Esophagus squamous epithelium (tissue), 5 donors: ENCODE measurements around the gene COPG1. TPM values are rescaled to one million over a fixed set of nuclear protein-coding genes. Genes with fewer than 3 reads are reported as not detected.
A peak's percentile ranks its signal among the peaks of the same experiment; 100 is the strongest.
"Not testable (repeated sequence)": the region's sequence is repeated elsewhere in the genome, so short reads cannot be mapped to it uniquely, and the experiment has no call there.

Experiments used
- DNase-seq: peaks from one replicate; lab custom pipeline; 2025; lab: John Stamatoyannopoulos, UW
- H3K27ac ChIP-seq, 4 donors: fragments of 200-600 bp; sonication (generic); one replicate each; pipeline ENCODE4 v1.5.1; 2016 to 2019; ENCODE audit warnings: mild to moderate bottlenecking in 1 of 4
- H3K27me3 ChIP-seq, 4 donors: fragments of 200-600 bp; sonication (generic); 1 replicate in 3 of 4; 2 replicates in 1 of 4; pipeline versions ENCODE4 v1.5.1 to v1.6.0; 2017 to 2021; ENCODE audit warnings: antibody characterized with exemption in 1 of 4
- H3K36me3 ChIP-seq, 3 donors: fragments of 200-600 bp; sonication (generic); one replicate each; pipeline ENCODE4 v1.5.1; 2016 to 2019
- H3K4me1 ChIP-seq, 3 donors: fragments of 200-600 bp; sonication (generic); one replicate each; pipeline ENCODE4 v1.5.1; 2017 to 2019
- H3K4me3 ChIP-seq, 4 donors: fragments of 200-600 bp; sonication (generic); 1 replicate in 3 of 4; 2 replicates in 1 of 4; pipeline ENCODE4 v1.5.1; 2016 to 2019; ENCODE audit warnings: mild to moderate bottlenecking in 2 of 4, moderate library complexity in 1 of 4
- H3K9me3 ChIP-seq, 3 donors: fragments of 200-600 bp; sonication (generic); one replicate each; pipeline ENCODE4 v1.5.1; 2016 to 2019
- CTCF ChIP-seq, 6 experiments: fragments of 450-650 bp in 4 of 6; fragments of 200-600 bp in 2 of 6; sonication (generic) in 2 of 6; IDR thresholded peaks; one replicate each; pipeline ENCODE4 v1.5.1; 2016 to 2019; ENCODE audit warnings: antibody characterized with exemption in 6 of 6, mild to moderate bottlenecking in 4 of 6, moderate library complexity in 4 of 6
- POLR2A ChIP-seq, 4 donors: fragments of 450-650 bp; IDR thresholded peaks; one replicate each; pipeline ENCODE4 v1.6.1; 2017; ENCODE audit warnings: antibody characterized with exemption in 4 of 4, mild to moderate bottlenecking in 4 of 4, moderate library complexity in 3 of 4
- WGBS, 2 donors: methylation state at CpG; one replicate each; pipeline ENCODE4 v1.1.5; 2018; 5-methylcytosine and 5-hydroxymethylcytosine counted together
- intact Hi-C: fragments of 100-400 bp; cut with DNase I; formaldehyde crosslinking; loops from one replicate; pipeline ENCODE4 v1.15.0; 2022
- total RNA-seq, 4 donors: library from RNA; depleted of rRNA; stranded (reverse); fragments of >200 nt; gene quantifications; one replicate each; pipeline ENCODE4 v1.1.0, GENCODE V29; 2016
- donor health status: DM: yes; HTN: yes; CAD: no.

COPG1 gene
- total RNA-seq, 4 donors from 2014 or later, result 68.3 to 121 (median 104) TPM

- H3K27ac ChIP-seq, result peak overlapping the region; percentile 39 to 83 (median 62)
- no peak overlapping the region for H3K4me3 ChIP-seq
- H3K27me3 ChIP-seq, result no peaks in the 10 kb centered on the region
- H3K4me1 ChIP-seq, result peaks cover 16 to 34% (median 17%) of the 10 kb centered on the region in 3 donors
- WGBS, 2 donors, result 6 to 23% methylated on average over 2 of the region's 3 CpGs
- H3K36me3 ChIP-seq, result no peaks in the 10 kb centered on the region
- DNase-seq, result no peak
- no peaks in the 10 kb centered on the region for H3K9me3 ChIP-seq
- intact Hi-C loops, result loop anchor here (10.0 kb wide), 1 partner anchor 266 kb away; no protein-coding TSS in a partner anchor
- TF ChIP-seq POLR2A (IDR thresholded peaks at IDR 0.05) (no peak), CTCF (IDR thresholded peaks at IDR 0.05) (no peak)
Measured at GRCh38 chr3:129240436-129240835, 9.0 kb upstream of the COPG1 start.

GRCh38 chr3:129245141-129245540 lies 4.3 kb upstream of the COPG1 start:
- intact Hi-C loops, result loop anchor here (10.0 kb wide), 1 partner anchor 270 kb away; no protein-coding TSS in a partner anchor
- no peak for TF ChIP-seq CTCF (IDR thresholded peaks at IDR 0.05)
- no peak for TF ChIP-seq POLR2A (IDR thresholded peaks at IDR 0.05)
- no peaks in the 10 kb centered on the region for H3K36me3 ChIP-seq
- H3K4me3 ChIP-seq, result no peak overlapping the region
- no peaks in the 10 kb centered on the region for H3K9me3 ChIP-seq
- H3K27me3 ChIP-seq, result no peaks in the 10 kb centered on the region
- WGBS, 2 donors, result 64 to 67% methylated on average over 5 of the region's 5 CpGs
- peak overlapping the region; percentile 10 to 61 (median 40) for H3K27ac ChIP-seq
- DNase-seq, result no peak
- peaks cover 12 to 39% (median 24%) of the 10 kb centered on the region in 3 donors for H3K4me1 ChIP-seq

GRCh38 chr3:129245641-129246306 lies 3.6 kb upstream of the COPG1 start:
- peaks cover 13 to 39% (median 25%) of the 10 kb centered on the region in 3 donors for H3K4me1 ChIP-seq
- H3K4me3 ChIP-seq, result peak overlapping the region in 2 of 4 donors; percentile 4 to 11
- not testable (repeated sequence) for H3K27me3 ChIP-seq, H3K36me3 ChIP-seq, H3K9me3 ChIP-seq
- intact Hi-C loops, result loop anchor here (10.0 kb wide), 1 partner anchor 271 kb away; no protein-coding TSS in a partner anchor
- peak overlapping the region; percentile 10 to 61 (median 40) for H3K27ac ChIP-seq
- DNase-seq, result peak; percentile 19
- WGBS, 2 donors, result 16 to 17% methylated on average over 11 of the region's 11 CpGs
- peak; percentile 84 to 96 (median 90) for TF ChIP-seq CTCF (IDR thresholded peaks at IDR 0.05)

- peaks cover 13 to 45% (median 30%) of the 10 kb centered on the region in 3 donors for H3K4me1 ChIP-seq
- no peak overlapping the region for H3K27ac ChIP-seq
- intact Hi-C loops, result loop anchor here (10.0 kb wide), 1 partner anchor 272 kb away; no protein-coding TSS in a partner anchor
- H3K27me3 ChIP-seq, result no peaks in the 10 kb centered on the region
- H3K9me3 ChIP-seq, result no peaks in the 10 kb centered on the region
- TF ChIP-seq POLR2A (IDR thresholded peaks at IDR 0.05) (no peak), CTCF (IDR thresholded peaks at IDR 0.05) (no peak)
- no peak for DNase-seq
- no peak overlapping the region for H3K4me3 ChIP-seq
- peaks cover 0 to 5% (median 0%) of the 10 kb centered on the region in 3 donors for H3K36me3 ChIP-seq
Measured at GRCh38 chr3:129246636-129247035, 2.8 kb upstream of the COPG1 start.

- TF ChIP-seq CTCF (IDR thresholded peaks at IDR 0.05), result no peak
- no peak for TF ChIP-seq POLR2A (IDR thresholded peaks at IDR 0.05)
- Histone ChIP-seq H3K27me3 (no peaks in the 10 kb centered on the region), H3K4me1 (peaks cover 13 to 53% (median 31%) of the 10 kb centered on the region in 3 donors), H3K4me3 (peak overlapping the region; percentile 85 to 100 (median 90)), H3K9me3 (no peaks in the 10 kb centered on the region), H3K27ac (peak overlapping the region; percentile 90 to 93 (median 92)), H3K36me3 (peaks cover 0 to 23% (median 18%) of the 10 kb centered on the region in 3 donors)
- WGBS, 2 donors, result 39 to 47% methylated on average over 21 of the region's 21 CpGs
- intact Hi-C loops, result loop anchor here (10.0 kb wide), 1 partner anchor 274 kb away; no protein-coding TSS in a partner anchor
- no peak for DNase-seq
Measured at GRCh38 chr3:129248286-129248979, 973 bp upstream of the COPG1 start.
